Measurements from ENCODE around the gene TMEM132A. TPM values are rescaled to one million over a fixed set of nuclear protein-coding genes. Genes with fewer than 3 reads are reported as not detected.

The TMEM132A gene
- total RNA-seq, 1 donor from 2014 or later: 104 TPM

DNA sequence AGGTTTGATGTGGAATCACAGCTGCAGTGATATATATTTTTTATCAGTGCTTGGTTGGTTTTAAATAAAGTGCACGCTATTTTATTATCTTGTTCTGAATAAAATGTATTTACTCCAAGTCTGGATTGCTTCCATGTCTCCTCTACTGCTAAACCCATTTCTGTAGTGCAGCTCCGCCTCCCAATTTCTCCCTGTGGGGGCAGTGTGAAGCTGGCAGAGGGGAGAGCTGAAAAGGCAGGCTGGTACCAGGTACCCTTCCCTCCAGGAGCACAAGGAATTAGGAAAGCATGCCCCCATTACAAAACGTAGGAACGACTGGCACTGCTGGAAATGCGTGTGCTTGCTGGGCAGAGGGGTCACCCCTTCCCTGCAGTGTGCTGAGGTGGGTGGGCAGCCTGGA is 934 bp upstream of the TMEM132A start:
- DNase-seq: no peak

DNA sequence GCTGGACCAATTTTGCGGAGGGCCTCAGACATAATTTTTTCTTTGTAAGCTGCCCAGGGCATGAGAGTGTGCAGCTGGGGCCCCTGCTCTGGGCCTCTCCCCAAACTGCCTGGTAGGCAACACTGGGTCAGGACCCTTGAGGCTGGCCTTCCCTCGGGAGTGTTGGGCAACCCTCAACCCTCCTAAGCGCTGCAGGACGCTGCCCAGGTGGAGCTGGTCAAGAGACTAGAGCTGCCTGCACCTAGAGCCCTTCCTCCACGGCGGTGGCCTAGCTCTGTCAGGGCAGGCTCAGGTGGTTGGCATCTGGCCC is 505 bp upstream of the TMEM132A start:
- no peak for DNase-seq

DNA sequence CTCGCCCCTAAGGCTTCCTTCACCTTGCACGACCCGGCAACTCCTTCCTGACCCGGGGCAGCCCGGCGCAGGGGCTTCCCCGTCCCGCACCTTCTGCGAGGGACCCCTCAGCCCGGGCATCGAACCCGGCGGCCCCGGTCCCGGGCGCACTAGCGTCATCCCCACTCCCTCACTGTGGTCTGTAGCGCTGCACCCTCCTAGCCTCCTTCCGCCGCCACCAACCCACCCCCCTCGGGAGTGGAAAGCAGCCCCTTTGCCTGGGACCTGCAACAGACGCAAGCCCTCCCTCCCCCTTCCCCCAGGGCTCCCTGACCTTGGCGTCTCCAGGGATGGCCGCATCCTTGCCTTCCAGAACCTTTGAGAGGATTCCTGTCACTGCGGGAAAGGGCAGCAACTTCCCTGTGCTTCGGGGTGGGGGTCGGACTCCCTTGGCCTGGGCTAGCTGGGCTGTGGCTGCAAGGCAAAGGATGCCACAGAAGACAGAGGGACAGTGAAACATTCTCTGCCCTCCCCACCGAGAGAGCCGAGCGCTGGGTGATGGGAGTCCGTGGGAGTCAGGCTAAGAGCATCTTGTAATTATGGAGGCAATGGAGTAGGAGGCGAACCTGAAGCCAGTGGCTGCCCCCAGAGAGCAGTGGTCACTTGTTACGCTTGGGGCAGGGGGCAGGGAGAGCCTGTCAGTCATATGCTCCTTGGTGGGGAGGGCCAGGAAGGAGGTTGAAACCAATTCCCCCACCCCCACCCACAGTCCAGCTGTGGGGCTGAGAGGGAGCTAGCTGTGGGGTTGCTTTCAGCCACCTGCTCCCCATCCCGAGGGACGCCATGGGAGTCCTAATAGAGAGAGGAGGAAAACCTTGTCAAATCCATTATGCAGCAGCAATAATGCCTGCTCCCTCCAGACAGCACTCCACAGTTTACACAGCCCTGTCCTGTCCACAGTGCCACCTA is 920 bp downstream of the TMEM132A start:
- peak; percentile 47 for DNase-seq

DNA sequence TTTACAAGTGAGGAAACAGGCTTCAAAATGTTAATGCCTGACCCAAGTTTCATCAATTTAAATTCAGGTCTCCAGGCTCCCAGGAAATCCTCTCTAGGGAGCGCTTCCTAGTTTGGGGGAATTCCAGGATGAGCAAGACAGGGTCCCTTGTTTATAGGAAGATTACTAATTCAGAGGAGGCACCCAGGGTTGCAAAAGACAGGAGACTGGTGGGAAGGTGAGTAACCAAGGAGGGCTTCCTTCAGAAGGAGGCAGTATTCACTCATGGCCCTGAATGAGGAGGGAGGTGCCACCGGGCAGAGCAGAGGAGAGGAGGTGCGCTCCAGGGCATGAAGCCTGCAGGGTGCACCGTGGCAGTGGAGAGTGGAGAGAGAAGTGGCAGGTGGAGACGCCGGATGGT is 1.6 kb downstream of the TMEM132A start:
- no peak for DNase-seq

DNA sequence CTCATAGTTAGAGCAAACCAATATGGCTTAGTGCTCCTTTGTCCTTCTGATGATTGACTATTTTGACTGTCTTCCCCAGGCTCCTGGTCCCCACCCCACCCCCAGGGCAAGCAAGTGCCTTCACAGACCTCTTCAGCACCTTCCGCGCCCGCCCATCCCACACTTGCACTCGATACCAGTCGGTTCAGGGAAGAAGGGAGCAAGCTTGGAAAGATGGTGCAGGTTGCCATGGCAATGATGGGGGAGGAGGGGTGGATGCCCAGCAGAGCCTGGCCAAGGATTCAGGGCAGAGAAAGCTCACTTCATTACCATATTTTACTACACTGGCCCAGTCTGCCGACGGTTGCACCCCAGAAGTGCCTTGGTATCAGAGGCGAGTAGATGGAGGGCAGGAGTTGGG is 2.2 kb downstream of the TMEM132A start:
- no peak for DNase-seq

DNA sequence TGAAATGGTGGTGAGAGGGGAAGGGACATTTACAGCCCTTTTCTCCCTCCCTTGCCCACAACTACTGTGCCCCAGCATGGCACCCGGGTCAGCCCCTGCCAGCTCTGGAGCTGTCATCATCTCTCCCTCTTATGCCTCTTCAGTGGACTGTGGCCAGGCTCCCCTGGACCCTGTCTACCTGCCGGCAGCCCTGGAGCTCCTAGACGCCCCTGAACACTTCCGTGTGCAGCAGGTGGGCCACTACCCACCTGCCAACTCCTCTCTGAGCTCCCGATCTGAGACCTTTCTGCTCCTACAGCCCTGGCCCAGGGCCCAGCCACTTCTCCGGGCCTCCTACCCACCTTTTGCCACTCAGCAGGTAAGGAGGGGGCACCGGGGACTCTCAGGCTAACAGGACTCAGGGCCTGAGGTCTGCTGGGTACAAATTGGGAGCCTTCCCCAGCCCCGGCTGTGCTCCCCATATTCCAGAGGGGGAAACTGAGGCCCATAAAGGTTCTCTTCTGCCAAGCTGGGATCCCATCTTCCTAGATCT is 2.9 kb downstream of the TMEM132A start:
- DNase-seq: no peak

DNA sequence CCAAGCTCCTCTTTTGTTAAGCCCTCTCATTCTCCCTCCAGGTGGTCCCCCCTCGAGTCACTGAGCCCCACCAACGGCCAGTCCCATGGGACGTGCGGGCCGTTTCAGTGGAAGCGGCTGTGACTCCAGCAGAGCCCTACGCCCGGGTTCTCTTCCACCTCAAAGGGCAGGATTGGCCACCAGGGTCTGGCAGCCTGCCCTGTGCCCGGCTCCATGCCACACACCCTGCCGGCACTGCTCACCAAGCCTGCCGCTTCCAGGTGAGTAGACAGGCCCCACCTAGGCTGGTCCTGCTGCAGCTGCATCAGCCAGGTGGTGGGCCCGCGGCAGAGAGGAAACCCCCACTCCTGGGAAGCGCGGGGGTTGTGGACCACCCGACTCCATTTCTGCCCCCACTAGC is 3.3 kb downstream of the TMEM132A start:
- no peak for DNase-seq

DNA sequence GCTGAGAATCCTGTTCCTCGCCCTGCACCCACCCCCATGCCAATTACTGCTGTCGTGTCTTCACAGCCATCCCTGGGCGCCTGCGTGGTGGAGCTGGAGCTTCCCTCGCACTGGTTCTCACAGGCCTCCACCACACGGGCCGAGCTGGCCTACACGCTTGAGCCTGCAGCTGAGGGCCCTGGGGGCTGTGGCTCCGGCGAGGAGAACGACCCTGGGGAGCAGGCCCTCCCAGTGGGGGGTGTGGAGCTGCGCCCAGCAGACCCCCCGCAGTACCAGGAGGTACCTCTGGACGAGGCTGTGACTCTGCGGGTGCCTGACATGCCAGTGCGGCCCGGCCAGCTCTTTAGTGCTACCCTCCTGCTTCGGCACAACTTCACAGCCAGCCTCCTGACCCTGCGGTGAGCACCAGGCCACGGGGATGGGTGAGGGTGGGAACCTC is 4.3 kb downstream of the TMEM132A start:
- no peak for DNase-seq

DNA sequence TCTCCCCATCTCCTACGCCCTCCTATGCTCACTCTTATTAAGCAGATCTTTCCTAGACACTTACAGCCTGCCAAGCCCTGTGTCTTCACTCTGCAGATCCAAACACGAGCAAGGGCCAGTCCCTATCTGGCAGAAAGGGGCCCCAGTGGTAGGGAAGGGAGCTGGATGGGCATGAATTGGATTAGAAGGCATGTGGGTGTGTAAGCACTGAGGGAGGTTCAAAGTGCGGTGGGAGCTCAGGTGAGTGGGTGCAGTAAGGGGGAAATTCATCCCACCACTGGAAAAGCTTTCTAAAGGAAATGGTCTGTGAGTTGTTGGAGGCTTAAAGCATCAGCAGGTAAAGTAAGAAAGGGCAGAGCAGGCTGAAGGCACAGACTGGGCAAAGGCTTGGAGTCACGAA is 5.5 kb downstream of the TMEM132A start:
- DNase-seq: no peak

DNA sequence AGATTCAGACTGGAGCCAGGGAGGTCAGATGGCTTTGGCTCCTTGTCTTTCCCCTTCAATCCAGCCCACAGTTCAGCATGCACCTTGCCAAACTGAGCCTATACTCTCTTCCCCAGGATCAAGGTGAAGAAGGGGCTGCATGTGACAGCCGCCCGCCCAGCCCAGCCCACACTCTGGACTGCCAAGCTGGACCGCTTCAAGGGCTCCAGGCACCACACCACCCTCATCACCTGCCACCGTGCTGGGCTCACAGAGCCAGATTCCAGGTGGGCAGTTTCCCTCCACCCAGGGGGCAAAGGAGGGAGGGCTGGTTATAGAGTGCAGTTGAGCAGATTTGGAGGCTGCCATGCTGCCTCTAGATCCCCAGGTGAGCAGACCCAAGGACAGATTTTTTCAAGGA is 6.1 kb downstream of the TMEM132A start:
- DNase-seq: no peak

DNA sequence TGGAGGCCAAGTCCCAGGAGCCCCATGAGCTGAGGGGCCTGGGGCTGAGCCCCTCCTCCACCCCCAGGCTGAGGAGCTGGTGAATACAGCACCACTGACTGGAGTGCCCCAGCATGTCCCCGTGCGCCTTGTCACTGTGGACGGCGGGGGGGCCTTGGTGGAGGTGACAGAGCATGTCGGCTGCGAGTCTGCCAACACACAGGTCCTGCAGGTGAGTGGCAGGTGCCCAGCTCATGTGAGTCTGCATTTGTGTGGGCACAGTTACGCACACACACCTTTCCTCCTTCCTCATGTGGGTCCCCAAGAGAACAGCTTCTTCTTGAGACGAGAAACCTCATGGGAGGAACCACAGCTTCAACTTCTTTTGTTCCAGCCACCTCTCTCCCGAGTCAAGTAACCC is 7.7 kb downstream of the TMEM132A start:
- DNase-seq: no peak

DNA sequence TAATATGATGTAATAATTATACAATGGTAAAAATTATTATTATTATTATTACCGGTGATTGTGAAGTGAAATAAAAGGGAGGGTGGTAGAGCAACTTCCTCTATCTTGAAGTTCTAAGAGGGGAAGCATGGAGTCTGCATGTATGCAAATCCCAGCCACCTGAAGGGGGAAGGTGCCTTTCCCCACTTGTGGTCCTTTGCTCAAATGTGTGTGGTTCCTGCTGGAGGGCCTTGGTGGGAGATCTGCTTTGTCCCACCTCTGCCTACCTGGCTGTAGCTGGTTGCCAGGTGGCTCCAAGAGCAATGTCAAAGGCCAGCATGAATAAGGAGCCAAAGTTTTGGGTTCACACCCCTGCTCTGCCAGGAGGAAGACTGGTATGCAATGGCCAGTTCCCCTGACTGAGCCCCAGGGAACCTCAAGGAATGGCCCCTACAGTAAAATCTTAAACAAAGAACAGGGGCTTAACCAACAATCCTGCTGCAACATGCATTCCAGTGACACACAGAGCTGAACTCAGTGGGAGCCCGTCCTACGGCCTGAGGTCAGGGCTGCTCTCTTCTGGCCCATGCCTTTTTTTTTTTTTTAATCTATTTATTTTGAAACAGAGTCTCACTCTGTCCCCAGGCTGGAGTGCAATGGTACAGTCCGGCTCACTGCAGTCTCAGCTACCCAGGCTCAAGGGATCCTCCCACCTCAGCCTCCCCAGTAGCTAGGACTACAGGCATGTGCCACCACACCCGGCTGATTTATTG is 8.5 kb downstream of the TMEM132A start:
- DNase-seq: no peak

DNA sequence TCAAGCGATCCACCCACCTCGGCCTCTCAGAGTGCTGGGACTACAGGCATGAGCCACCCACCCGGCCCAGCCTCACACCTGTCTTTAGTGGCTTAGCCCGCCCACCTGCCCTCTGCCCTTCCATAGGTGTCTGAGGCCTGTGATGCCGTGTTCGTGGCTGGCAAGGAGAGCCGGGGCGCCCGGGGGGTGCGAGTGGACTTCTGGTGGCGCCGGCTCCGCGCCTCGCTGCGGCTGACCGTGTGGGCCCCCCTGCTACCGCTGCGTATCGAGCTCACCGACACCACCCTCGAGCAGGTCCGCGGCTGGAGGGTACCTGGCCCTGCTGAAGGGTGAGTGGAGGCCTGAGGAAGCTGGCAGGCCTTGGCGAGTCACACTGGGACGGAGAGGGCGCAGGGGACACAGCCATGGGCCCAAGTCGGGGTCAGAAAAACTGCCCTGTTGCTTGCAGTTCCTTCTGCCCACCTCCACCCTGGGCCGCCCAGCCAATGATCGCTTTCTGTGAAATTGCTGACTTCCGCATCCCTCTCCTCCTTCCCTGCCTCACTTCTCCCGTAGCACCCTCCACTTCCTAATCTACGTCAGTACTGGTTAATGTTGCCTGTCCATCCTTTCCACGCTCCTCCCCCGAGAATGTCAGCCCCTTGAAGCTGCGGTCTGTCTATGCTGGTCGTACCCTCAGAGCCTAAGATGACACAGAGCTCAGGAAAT is 9.3 kb downstream of the TMEM132A start:
- no peak for DNase-seq

DNA sequence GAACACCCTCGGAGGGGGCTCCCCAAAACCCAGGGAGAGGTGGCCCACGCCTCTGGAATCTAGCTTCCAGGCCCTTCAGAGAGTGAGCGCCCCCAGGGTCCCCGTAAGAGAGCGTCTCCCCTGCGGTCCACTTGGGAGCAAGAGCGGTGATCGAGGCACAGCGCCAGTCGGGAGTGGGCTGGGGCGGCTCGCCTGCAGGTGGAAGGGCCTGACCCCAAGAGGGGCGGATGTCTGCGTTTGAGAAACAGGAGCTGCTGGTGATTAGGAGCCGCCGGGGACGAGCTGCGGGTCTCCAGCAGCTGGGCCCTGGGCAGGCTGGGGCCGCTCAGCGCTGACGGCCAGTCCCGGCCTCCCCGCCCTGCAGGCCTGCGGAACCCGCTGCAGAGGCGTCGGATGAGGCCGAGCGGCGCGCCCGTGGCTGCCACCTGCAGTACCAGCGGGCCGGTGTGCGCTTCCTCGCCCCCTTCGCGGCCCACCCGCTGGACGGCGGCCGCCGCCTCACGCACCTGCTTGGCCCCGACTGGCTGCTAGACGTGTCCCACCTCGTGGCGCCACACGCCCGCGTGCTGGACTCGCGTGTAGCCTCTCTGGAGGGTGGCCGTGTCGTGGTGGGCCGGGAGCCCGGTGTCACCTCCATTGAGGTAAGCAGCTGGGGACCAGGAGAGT is 10.0 kb downstream of the TMEM132A start:
- DNase-seq: no peak

DNA sequence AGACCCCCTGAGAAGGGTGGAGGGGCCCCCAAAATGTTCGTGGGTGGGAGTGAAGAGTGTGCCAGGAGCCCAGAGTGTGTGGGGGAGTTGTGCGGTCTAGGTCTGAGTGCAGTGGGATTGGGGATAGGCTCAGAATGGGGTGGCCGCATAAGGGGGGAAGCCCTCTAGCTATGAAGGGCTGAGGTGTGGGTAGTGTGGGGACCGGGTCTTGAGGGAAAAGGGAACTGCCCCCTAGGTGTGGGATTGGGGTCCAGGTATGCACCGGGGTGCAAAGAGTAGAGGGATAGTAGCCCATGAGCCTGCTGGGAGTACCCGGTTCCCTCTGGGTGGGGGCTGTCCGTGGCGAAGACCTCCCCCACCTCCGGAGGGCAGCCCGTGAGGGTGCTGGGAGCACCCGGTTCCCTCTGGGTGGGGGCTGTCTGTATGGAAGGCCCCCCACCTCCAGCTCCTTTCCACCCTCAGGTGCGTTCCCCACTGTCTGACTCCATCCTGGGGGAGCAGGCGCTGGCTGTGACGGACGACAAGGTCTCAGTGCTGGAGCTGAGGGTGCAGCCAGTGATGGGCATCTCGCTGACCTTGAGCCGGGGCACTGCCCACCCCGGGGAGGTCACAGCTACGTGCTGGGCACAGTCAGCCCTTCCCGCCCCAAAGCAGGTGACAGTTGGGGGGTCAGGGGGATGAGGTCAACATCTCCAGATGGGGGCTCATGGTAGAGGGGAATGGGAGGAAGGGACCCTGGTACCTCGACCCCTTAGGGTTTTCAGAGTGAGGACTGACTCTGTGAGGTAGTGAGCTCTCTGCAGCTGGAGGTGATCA is 10.7 kb downstream of the TMEM132A start:
- DNase-seq: no peak

DNA sequence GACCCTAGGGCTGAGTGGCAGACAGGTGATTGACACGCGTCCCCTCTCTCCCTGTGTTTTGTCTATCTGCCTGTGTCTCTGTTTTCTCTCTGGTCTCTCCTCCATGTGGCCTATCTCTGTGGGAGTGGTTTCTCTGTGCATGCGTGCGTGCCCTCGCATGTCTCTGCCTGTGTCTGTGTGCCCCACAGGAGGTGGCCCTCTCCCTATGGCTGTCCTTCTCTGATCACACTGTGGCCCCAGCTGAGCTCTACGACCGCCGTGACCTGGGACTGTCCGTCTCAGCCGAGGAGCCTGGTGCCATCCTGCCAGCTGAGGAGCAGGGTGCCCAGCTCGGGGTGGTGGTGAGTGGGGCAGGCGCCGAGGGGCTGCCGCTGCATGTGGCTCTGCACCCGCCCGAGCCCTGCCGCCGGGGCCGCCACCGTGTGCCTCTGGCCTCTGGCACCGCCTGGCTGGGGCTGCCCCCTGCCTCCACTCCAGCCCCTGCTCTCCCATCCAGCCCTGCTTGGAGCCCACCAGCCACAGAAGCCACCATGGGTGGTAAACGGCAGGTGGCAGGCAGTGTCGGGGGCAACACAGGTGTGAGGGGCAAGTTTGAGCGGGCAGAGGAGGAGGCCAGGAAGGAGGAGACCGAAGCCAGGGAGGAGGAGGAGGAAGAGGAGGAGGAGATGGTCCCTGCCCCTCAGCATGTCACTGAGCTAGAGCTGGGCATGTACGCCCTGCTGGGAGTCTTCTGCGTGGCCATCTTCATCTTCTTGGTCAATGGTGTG is 11.6 kb downstream of the TMEM132A start:
- no peak for DNase-seq

DNA sequence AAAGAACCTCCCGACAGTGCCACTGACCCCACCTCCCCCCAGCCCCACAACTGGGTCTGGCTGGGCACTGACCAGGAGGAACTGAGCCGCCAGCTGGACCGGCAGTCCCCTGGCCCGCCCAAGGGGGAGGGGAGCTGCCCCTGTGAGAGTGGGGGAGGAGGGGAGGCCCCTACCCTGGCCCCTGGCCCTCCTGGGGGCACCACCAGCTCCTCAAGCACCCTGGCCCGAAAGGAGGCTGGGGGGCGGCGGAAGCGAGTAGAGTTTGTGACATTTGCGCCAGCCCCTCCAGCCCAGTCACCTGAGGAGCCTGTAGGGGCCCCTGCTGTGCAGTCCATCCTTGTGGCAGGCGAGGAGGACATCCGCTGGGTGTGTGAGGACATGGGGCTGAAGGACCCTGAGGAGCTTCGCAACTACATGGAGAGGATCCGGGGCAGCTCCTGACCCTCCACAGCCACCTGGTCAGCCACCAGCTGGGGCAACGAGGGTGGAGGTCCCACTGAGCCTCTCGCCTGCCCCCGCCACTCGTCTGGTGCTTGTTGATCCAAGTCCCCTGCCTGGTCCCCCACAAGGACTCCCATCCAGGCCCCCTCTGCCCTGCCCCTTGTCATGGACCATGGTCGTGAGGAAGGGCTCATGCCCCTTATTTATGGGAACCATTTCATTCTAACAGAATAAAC is 12.3 kb downstream of the TMEM132A start:
- no peak for DNase-seq

DNA sequence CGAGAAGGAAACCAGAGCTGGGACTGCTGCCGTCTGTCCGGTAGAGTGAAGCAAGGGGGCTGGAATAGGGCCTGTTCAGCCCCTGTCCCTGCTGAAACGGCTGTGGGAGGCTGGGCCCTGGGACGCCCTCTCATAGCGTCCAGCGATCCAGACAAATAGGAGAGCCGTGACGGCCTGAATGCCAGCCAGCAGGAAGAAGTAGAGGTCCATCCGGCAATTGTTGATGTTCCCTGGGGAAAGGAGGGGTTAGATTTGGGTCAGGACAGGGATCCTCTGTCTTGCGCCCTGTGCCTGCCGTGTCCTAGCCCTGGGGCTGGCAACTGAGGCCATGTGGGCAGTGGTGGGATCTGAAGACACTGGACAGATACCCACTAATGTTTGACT is 12.9 kb downstream of the TMEM132A start:
- no peak for DNase-seq

DNA sequence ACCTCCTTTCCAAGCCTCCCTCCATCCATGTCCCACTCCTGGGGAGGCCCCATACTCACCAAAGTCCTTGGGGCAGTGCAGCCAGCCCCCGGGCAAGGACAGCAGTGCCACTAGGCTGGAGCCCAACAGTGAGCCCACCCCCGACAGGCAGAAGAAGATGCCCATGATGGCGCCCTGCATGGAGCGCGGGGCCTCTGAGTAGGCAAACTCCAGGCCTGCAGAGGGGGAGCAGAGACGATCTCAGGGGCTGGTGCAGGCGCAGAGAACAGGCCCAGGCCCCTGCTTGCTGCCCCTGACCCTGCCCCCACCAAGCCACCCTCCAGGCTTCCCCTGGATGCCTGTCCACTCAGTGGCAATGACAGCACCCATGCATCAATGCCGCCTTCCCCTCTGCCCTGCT is 13.6 kb downstream of the TMEM132A start:
- no peak for DNase-seq

DNA sequence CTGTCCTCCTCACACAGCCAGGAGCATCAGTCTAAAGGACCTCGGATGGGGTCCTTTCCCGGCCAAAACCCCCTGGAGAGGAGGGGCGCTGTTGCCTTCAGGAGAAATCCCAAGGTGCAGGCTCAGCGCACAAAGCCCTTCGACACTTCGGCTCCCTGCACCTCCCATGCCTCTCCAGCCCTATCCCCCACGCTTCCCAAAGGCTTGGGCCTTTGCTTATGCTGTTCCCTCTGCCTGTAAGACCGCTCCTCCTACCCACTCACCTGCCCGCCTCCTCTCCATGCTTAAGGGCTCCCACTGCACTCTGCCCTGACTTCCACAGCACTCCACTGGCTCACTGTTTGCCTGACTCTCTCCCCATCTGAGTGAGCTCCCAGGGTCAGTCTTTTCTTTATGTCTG is 14.2 kb downstream of the TMEM132A start:
- no peak for DNase-seq

Data from occipital lobe (tissue), 2 donors.